K562 (cell line): Measurements from ENCODE around the gene NCOA4. TPM values are rescaled to one million over a fixed set of nuclear protein-coding genes. Genes with fewer than 3 reads are reported as not detected.

Experiments
- CREM ChIP-seq: IDR thresholded peaks from 2 replicates; pipeline ENCODE4 v1.6.1; 2014; ENCODE audit warnings: antibody characterized with exemption, low read depth
- CTCF ChIP-seq, 3 experiments: IDR thresholded peaks in 2 of 3; conservative IDR thresholded peaks in 1 of 3; 2 replicates each; pipeline ENCODE4 v1.5.1; 2011 to 2012; ENCODE audit warnings: low read length in 3 of 3, mild to moderate bottlenecking in 3 of 3, control low read depth in 2 of 3, improper control_type of control experiment in 1 of 3, inconsistent platforms in 1 of 3, low read depth in 1 of 3, mixed read lengths in 1 of 3, moderate library complexity in 1 of 3; ENCODE audit not compliant: insufficient read depth in 2 of 3
- EGR1 ChIP-seq: fragments of 450-650 bp; conservative IDR thresholded peaks from 2 replicates; pipeline ENCODE4 v1.6.1; 2017; ENCODE audit warnings: mild to moderate bottlenecking
- EP300 ChIP-seq: IDR thresholded peaks from 2 replicates; pipeline ENCODE4 v1.6.1; 2012; ENCODE audit warnings: low read length, improper control_type of control experiment
- EP400 ChIP-seq: fragments of 450-650 bp; IDR thresholded peaks from 2 replicates; pipeline ENCODE4 v1.6.1; 2017; ENCODE audit warnings: antibody characterized with exemption, mild to moderate bottlenecking, moderate library complexity
- HDAC1 ChIP-seq, 2 experiments: fragments of 450-650 bp; IDR thresholded peaks; 2 replicates each; pipeline ENCODE4 v1.6.1; 2016 to 2017; ENCODE audit warnings: inconsistent platforms in 1 of 2, mild to moderate bottlenecking in 1 of 2, moderate library complexity in 1 of 2
- HMGXB4 ChIP-seq: sonication (generic); formaldehyde crosslinking; IDR thresholded peaks from 2 replicates; pipeline ENCODE4 v1.8.1; 2023; ENCODE audit warnings: mild to moderate bottlenecking, missing genetic modification reagents
- JUN ChIP-seq, 2 experiments: sonication (generic) in 1 of 2; formaldehyde crosslinking in 1 of 2; IDR thresholded peaks; 2 replicates each; pipeline versions ENCODE4 v1.6.1 to v1.8.0; 2012 to 2022; ENCODE audit warnings: borderline replicate concordance in 2 of 2, mild to moderate bottlenecking in 2 of 2, improper control_type of control experiment in 1 of 2, low read depth in 1 of 2, low read length in 1 of 2, missing genetic modification reagents in 1 of 2
- MYC ChIP-seq, 2 experiments: fragments of 250-450 bp in 1 of 2; sonication (Bioruptor Pico) in 1 of 2; IDR thresholded peaks; 2 replicates each; pipeline versions ENCODE4 v1.5.1 to v1.6.1; 2012 to 2021; ENCODE audit warnings: low read depth in 2 of 2, borderline replicate concordance in 1 of 2, improper control_type of control experiment in 1 of 2, low read length in 1 of 2, mild to moderate bottlenecking in 1 of 2, moderate library complexity in 1 of 2
- PKNOX1 ChIP-seq: fragments of 450-650 bp; IDR thresholded peaks from 2 replicates; pipeline ENCODE4 v1.6.1; 2016
- POLR2G ChIP-seq: fragments of 200-400 bp; formaldehyde crosslinking; IDR thresholded peaks from 2 replicates; pipeline ENCODE4 v1.6.1; 2017; ENCODE audit warnings: low read depth, mild to moderate bottlenecking, antibody characterized with exemption, low read length, moderate library complexity
- SAP30 ChIP-seq: fragments of 200-600 bp; sonication (generic); IDR thresholded peaks from 2 replicates; pipeline ENCODE4 v1.6.1; 2012; ENCODE audit warnings: borderline replicate concordance, low read depth, mild to moderate bottlenecking, moderate library complexity, low read length, control low read depth, inconsistent platforms; ENCODE audit not compliant: insufficient read depth, poor library complexity, severe bottlenecking
- SMARCE1 ChIP-seq: fragments of 450-650 bp; IDR thresholded peaks from 2 replicates; pipeline ENCODE4 v1.7.1; 2016; ENCODE audit warnings: mild to moderate bottlenecking
- SMC3 ChIP-seq: conservative IDR thresholded peaks from 2 replicates; pipeline ENCODE4 v1.6.1; 2011; ENCODE audit warnings: low read depth, low read length, improper control_type of control experiment; ENCODE audit not compliant: insufficient read depth
- TRIM24 ChIP-seq, 2 experiments: fragments of 450-650 bp; IDR thresholded peaks; 2 replicates each; pipeline ENCODE4 v1.6.1; 2016
- TRIM28 ChIP-seq: fragments of 450-650 bp; IDR thresholded peaks from 2 replicates; pipeline ENCODE4 v1.6.1; 2017
- ZBTB17 ChIP-seq: fragments of 450-650 bp; formaldehyde crosslinking; IDR thresholded peaks from 2 replicates; pipeline ENCODE4 v1.4.0; 2020; ENCODE audit warnings: mild to moderate bottlenecking
- ZFP1 ChIP-seq: fragments of 450-650 bp; formaldehyde crosslinking; IDR thresholded peaks from 2 replicates; pipeline ENCODE4 v1.4.0; 2020; ENCODE audit warnings: mild to moderate bottlenecking, mixed read lengths
- ZNF197 ChIP-seq: fragments of 200-800 bp; sonication (Bioruptor generic); IDR thresholded peaks from 2 replicates; pipeline ENCODE4 v1.6.1; 2016; ENCODE audit warnings: low read depth, missing genetic modification characterization, missing compliant biosample characterization
- ZNF263 ChIP-seq: sonication (generic); formaldehyde crosslinking; IDR thresholded peaks from 2 replicates; pipeline ENCODE4 v1.8.0; 2022; ENCODE audit warnings: mild to moderate bottlenecking, missing genetic modification reagents, borderline replicate concordance
- ZNF384 ChIP-seq: IDR thresholded peaks from 2 replicates; pipeline ENCODE4 v1.6.1; 2012; ENCODE audit warnings: low read depth, low read length, improper control_type of control experiment
- ZNF780A ChIP-seq: fragments of 250-450 bp; sonication (Bioruptor Pico); IDR thresholded peaks from 2 replicates; pipeline ENCODE4 v1.5.0; 2021; ENCODE audit warnings: mild to moderate bottlenecking
- polyA plus RNA-seq, 8 experiments: library from polyadenylated mRNA; depleted of rRNA in 4 of 8; stranded (reverse) in 5 of 8; unstranded in 3 of 8; fragments of >200 nt; fragmentation: Nextera tagmentation in 2 of 8; fragmentation: Illumina TruSeq in 1 of 8; extraction: Ambion mirVana in 2 of 8; extraction: Trizol in 1 of 8; gene quantifications; 2 replicates each; pipeline versions ENCODE4 v1.2.1 to v1.2.3, GENCODE V29; 2011 to 2014; ENCODE audit warnings: inconsistent platforms in 1 of 8, missing spikeins in 1 of 8
- total RNA-seq, 7 experiments: library from RNA; depleted of rRNA in 6 of 7; stranded (reverse); fragments of >200 nt in 6 of 7; fragmentation: Illumina TruSeq in 2 of 7; extraction: Trizol in 2 of 7; gene quantifications; 2 replicates each; pipeline versions ENCODE4 v1.2.1 to v1.2.3, GENCODE V29; 2011 to 2021; ENCODE audit warnings: low replicate concordance in 1 of 7

NCOA4 gene
- total and polyA plus RNA-seq, 9 of the 15 experiments (the other 6 are each of a cell fraction or from before 2014, with no cell fraction given), result 89.8 to 283 (median 181) TPM

- peak in 1 of 2 experiments; percentile 91; a peak in 2 of 4 replicates for TF ChIP-seq HDAC1 (IDR thresholded peaks at IDR 0.05)
- no peak for TF ChIP-seq ZNF780A (CRISPR knock-in tag)
- peak; percentile 89 for TF ChIP-seq SAP30
- TF ChIP-seq PKNOX1, result peak; percentile 55; the same call in 1 of the 2 replicates
- peak; percentile 99 for TF ChIP-seq EGR1
- TF ChIP-seq CTCF (IDR thresholded peaks at IDR 0.05 in 2 of 3, conservative IDR thresholded peaks at IDR 0.05 in 1 of 3; ENCODE audit: insufficient read depth in 2 of 3, low read depth in 1 of 3, low read length in 3 of 3), result peak; percentile 60 to 92 (median 83)
- 0 out of 2 replicates have a peak, but pooled peaks have one; percentile 45 for TF ChIP-seq SMARCE1
- TF ChIP-seq ZFP1 (CRISPR knock-in tag), result no peak
- peak; percentile 36; the same call in 1 of the 2 replicates for TF ChIP-seq ZNF263 (CRISPR knock-in tag)
- peak; percentile 40; the same call in 1 of the 2 replicates for TF ChIP-seq JUN (IDR thresholded peaks at IDR 0.05; ENCODE audit: borderline replicate concordance, low read depth, low read length)
- TF ChIP-seq JUN (CRISPR knock-in tag; IDR thresholded peaks at IDR 0.05; ENCODE audit: borderline replicate concordance), result no peak
- 0 out of 2 replicates have a peak, but pooled peaks have one; percentile 8 for TF ChIP-seq EP300
- peak; percentile 82 for TF ChIP-seq ZBTB17 (CRISPR knock-in tag)
- TF ChIP-seq SMC3, result 0 out of 2 replicates have a peak, but pooled peaks have one; percentile 32
- peak; percentile 70; the same call in 1 of the 2 replicates for TF ChIP-seq HMGXB4 (CRISPR knock-in tag)
- peak; percentile 72; the same call in 1 of the 2 replicates for TF ChIP-seq CREM
- peak; percentile 52; the same call in 1 of the 2 replicates for TF ChIP-seq ZNF197
- TF ChIP-seq MYC (IDR thresholded peaks at IDR 0.05; ENCODE audit: low read depth, low read length), result peak; percentile 55; the same call in 1 of the 2 replicates
- TF ChIP-seq MYC (CRISPR knock-in tag; IDR thresholded peaks at IDR 0.05; ENCODE audit: borderline replicate concordance, low read depth), result no peak
- no peak; the same call in 1 of the 2 replicates for TF ChIP-seq TRIM28
- TF ChIP-seq POLR2G, result peak; percentile 92
- peak in 1 of 2 experiments; percentile 32; a peak in 1 of 4 replicates for TF ChIP-seq TRIM24 (IDR thresholded peaks at IDR 0.05)
- peak; percentile 67; the same call in 1 of the 2 replicates for TF ChIP-seq EP400
- TF ChIP-seq ZNF384, result 0 out of 2 replicates have a peak, but pooled peaks have one; percentile 24
These were observed 7.3 kb downstream of the NCOA4 start (continued) for GRCh38 chr10:46022978-46023702.
